ENCODE results near the gene FRMD1.

GRCh38 chr6:168048724-168049025 is 30.3 kb downstream of the FRMD1 start:
- no peak for TF ChIP-seq CTCF (IDR thresholded peaks at IDR 0.05; ENCODE audit: borderline replicate concordance, extremely low read depth, low read length, poor library complexity, severe bottlenecking)
- TF ChIP-seq EZH2 (IDR thresholded peaks at IDR 0.05; ENCODE audit: borderline replicate concordance, low read depth, low read length, severe bottlenecking), result no peak
